ELF-1 (cell line): ENCODE results near the gene LYRM4.

Experiments used
- DNase-seq: peaks from one replicate; pipeline ENCODE4 v3.0.0-alpha.2; 2016; ENCODE audit warnings: low read depth, low spot score

LYRM4 gene

DNA sequence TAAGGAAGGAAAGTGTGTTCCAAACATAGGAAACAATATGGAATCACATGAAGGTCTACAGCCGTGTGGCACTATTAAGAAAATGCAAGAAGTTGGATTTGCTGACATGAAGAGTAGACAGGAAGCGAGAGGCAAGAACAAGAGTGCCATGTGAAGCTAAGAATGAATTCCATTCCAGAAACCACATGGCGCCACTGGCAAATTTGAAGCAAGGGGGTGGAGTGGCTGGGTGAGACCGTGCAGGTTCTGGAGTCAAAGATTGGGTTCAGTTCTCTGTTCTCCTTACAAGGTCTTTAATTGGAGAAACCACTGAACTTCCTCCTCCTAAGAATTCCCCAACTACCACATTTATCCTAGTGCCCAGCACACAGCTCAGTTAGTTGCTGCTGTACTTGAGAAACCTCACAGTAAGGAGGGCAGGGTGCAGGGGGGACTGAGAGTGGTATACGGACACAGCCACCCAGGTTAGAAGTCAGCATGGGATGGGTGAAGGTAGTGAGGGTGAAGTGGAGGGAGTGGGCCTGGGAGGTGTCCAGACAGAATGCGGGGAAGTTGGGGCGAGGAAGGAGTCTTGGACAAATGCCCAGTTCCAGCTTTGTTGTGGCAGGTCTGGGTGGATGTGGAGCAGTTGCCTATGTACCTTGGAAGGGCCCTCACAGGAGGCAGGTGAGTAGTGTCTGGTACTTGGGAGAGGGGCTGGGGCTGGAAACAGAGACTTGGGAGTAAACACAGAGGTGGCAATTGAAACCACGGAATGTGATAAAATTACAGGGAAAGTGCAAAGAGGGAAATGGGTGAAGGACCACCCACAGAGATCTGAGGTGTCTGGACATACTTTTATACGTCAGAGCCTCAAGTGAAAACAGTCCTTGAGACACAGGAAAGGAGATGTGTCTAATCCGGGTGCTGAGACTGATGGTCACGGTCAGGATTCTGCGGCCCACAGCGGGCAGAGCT lies 14.3 kb downstream of the LYRM4 start:
- peak; percentile 12 for DNase-seq

DNA sequence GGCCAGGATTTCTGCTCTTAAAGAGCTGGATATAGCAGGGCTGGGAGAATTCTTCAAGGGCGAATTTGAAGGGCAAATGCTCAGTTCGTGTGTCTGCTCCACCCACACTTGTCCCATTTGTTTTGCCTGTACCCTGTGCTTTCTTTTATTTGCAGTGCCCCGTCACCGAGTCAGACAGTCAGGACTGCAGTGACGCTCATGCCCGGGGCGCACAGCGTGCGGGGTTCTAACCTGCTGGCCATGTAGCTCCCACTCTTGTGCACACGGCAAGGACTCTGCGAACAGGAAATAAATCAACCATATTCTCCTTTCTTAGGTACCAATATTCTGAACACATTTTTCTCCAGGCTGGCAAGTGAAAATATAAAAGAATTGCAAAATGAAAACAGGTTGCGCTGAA lies 17.7 kb downstream of the LYRM4 start:
- DNase-seq, result no peak

DNA sequence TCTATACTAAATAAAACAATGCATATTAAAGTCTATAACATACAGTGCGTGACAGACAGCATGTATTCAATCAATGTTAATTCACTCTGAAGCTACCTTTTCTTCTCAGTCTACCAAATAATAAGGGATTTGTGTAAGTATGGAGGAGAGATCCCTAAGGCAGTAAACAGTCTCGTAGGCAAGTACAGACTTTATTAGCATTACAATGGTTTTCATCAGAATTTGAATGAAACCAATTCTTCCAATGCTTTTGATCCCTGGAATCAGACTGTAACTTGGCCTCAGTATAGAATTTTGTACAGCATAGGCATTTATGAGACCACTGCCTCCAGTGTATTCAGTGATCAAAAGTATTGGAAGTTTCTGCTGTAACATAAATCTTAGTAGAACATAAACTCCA lies 19.5 kb downstream of the LYRM4 start:
- no peak for DNase-seq

DNA sequence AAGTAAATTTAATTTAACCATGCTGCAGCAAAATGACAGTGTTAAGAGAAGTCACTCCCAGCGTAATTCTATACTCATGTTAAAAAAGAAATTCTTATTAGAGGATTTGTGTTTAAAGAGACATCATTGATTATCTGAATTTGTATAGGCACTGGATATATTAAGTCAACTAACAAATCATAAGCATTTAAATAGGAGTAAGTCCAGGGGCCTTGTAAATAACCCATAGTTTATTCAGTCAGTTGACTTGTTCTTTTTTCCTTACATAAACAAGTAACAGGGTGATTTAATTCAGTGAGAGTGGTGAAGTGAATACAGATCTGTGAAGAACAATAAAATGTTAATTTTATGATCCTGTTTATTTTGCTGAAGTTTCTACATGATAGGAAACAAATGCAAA lies 22.4 kb downstream of the LYRM4 start:
- no peak for DNase-seq

DNA sequence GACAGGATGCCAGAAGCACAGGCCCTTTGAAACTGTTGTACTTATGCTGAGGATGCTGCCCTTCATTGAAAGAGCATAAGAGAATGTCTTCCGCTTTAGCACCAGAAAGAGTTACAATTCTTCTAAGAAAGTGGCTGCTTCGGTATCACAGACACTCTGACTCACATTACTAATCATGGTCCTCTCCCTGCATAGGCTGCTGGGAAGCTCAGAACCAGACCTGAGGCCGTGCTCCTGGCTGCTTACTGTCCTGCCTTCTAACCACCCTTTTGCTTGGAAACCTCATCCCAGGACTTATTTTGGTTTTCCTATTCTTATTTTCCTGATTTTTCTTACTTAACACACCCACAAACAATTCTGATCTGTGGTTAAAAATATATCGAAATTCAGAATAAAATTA lies 22.9 kb downstream of the LYRM4 start:
- no peak for DNase-seq

DNA sequence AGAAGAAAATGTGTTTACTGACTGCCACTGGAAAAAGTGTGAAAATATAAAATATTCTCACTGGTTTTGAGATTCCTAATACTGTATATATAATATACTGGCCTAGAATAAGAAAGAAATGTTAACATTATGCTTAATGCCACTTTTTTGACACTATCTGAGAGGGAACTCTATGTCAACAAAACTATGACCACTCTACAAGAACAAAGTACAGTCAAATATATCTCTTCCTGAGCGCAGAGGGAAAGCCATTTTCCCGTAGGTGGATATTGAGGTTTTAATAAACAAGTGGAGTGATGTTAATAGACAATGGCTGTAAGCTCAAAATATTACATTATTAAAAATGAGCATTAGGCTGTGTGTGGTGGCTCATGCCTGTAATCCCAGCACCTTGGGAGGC lies 24.9 kb downstream of the LYRM4 start:
- no peak for DNase-seq

DNA sequence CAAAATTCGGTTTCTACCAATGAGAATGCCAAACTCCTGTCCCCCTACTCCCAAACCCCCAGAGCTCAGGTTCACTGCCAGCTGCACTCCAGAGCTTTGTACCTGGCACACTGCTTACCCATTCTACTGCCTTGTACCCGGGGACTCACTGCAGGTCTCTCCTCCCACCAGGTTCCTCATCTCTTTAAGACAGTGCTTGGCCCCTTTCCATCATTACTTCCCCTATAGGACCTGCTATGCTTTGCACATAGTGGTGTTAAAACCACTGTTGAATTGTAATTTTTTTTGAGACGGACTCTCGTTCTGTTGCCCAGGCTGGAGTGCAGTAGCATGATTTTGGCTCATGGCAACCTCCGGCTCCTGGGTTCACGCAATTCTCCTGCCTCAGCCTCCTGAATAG lies 25.9 kb downstream of the LYRM4 start:
- no peak for DNase-seq

DNA sequence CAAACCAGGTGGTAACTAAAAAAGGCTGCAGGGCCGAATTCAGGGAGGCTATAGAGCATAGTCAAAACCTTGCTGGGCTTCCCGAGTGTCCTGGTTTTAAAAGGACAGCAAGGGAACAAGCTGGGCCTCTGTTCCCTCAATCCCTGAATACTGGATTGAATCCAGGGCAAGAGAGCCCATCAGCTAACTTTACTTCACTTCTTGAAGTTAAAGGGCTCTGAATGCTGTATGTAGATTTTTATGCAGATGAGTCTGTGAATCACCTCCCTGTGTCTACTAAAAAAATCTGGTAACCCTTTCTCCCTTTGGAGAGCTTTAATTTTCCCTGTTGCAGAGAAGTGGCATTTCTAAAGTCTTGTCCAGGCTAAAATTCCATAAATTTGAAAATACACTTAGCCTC lies 29.5 kb downstream of the LYRM4 start:
- DNase-seq, result no peak

DNA sequence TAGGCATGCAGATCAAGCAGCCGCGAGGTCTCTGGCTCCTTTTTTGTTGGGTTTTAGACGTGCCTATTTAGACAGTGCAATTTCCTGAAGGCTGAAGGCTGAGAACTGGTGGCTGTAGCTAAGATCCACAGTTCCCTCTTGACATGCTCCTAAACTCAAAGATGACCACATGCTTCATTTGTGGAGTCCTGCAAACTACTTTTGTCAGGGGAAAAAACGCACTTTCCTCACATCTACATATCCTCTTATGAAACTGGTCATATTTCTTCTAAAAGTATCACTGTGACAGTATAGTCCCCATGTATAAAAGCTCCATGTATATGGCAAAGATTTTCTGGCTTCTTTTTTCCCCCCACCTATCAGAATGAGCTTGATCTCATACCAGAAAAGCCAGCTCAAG lies 30.7 kb downstream of the LYRM4 start:
- no peak for DNase-seq

DNA sequence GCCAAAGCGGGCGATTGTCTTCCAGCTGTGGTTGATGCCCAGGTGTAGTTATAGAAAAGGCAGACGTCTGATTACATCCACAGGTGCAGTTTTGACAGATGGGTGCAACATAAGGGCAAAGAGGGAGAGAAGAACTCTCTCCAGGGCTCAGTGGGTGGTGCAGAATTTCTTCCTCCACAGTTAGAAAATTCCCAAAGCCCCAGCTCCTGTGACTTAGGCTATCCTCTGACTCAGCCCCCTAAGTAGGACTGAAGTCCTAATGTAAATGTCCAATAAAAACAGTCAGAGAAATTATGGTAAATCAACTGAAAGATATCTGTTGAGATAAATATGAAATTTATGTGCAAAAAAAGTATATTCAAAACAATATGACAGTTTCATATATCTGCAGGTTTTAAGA lies 31.4 kb downstream of the LYRM4 start:
- no peak for DNase-seq

DNA sequence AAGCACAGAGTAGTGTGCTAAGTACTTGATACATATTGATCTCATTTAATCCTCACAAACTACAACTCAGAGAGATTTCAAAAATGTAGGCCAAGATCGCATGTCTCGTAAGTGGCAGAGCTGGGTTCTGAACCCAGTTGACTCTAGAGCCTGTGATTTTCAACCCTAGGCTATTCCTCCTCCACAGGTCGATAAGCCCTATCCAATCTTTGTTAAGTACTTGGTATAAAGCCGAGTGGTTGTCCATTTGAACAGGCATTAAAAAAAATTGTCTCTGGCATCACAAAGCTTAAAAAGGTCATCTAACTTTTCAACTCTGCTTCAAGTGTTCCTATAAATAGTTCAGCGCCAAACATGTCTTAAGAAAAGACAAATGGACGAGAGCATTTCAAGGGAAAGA lies 37.4 kb downstream of the LYRM4 start:
- no peak for DNase-seq

DNA sequence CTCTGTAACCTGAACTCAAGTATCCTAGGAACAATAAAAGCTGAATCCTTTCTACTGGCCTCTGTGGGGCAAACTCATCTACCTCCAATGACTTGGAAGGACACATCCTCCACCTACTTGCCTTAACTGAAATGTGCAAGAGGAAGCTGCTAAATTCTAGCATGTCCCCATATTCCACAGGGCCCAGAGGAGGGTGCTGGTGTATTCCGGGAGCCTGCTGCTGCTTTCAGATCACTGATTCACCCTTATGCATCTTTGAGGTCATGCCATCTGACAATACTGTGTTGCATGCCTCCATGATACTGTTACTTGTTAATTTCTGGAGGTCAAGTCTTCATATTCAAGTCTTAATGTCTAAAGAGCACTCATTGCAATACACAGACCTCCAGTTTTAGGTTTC lies 40.3 kb downstream of the LYRM4 start:
- DNase-seq, result no peak

DNA sequence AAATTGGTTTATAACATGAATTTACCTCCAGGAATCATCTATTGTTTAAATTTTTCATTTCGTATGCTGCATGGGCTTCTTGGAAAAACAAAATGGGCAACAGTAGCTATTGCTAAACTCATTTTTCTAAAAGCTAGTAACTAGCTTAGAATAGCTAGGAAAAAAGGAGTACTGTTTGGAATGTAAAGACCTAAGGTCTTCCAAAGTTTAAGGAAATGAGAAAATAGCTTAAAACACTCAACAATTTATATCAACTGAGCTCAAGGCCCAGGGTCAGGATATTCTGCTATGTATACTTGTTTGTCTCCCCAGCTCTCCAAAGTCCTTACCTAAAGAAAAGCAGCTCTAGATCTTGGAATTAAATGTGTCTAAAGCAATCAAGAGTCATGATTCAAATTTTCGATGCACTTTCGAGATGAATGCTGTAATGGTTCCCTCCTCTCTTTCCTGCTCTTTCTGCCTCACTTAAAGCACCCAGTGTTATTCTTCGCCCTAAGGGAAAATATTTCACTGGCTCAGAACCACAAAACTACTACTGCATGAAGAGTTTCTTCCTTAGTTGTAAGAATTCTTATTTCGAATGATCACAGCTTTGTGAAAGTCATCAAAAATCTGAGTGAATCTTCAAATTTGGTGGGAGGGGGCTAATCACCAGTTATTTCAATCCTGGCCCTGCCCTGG lies 41.6 kb downstream of the LYRM4 start:
- no peak for DNase-seq

DNA sequence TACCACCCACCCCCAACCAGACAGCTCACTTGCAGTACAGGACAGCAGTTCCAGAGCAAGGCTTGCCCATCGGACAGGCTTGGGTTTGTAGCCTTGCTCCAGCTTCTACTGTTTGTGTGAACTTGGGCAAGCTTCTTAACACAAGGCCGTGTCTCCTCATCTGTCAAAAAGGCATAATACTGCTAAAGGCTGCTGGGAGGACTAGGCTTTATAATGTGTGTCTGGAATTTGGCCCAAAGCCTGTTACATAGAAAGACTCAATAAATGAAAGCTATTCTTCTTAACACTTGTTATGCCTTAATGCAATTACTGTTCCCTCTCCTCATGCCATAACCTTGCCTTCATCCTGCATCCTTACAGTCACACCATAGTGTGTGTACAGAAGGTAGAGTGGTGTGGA lies 43.4 kb downstream of the LYRM4 start:
- no peak for DNase-seq

DNA sequence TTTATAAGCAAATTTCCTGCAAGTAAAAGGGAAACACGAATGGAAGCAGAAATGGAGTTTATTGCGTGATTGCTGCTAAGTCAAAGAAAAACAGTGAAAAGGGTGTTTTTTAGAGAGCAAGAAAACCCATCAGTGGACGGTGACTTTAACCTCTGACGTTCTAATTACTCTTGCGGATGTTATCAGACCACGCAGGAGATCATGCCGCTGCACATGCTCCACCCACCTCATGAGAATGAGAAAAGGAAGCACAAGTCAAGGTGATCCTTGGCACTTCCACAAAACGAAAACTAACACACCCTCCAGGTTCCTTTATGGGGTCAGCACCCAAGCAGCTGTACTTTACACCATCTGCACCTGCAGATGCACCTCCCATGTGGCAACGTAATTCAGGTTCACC lies 45.0 kb downstream of the LYRM4 start:
- DNase-seq, result no peak

DNA sequence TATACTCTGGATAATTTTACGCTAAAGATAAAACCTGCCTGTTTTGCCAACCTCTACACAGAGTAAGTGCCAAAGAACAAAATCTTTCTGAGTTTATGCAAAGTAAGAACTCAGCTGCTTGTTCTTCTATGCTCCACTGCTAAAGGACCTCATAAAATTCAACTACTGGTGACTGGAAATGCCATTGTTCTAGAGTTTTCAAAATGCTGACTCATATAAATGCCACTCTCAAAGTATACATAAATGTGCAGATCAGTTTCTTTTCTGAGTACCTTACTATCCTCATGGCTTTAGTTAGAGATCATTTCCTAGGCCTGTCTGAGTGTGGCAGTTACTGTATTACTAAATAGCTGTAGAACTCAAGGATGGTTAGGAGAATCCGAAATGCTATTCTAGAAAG lies 45.6 kb downstream of the LYRM4 start:
- DNase-seq, result no peak

DNA sequence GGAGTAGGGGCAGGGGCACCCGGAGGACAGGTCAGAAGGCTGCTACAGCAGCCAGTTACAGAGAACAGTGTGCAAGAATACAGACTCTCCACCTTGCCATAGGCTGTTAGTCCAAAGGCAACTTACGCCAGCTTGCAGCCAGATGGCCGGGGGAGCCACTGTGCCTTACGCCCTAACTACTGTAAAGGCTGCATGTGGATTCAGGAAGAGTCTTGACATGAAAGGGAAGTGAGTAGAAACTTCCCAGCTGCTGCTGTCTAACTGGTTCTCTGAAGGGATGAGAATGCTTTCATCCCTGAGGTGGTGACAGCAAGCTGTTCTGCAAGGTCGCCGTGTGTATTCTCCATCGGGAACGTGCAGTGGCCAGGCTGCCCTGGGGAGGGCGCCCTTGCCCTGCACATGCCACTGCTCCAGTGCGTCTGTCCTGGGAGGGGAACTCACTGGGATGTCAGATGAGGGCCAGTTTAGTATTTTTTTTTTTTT lies 46.1 kb downstream of the LYRM4 start:
- DNase-seq, result peak; percentile 92

DNA sequence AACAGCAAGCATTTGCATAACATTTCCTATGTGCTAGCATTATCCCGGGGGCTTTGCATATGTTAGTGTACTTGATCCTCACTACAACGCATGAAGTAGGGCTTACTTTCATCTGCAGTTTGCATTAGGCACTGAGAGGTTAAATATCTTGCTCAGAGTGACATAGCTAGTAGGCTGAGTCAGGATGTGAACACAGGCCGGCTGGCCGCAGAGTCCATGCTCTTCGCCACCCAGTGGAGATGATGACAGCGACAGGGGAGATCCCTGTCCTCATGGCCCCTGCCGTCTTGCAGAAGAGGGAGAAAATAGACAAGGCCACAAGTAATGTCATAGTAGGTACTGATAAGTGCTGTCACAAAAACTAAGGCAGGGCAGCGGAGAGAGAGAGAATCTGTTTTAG lies 46.9 kb downstream of the LYRM4 start:
- no peak for DNase-seq

DNA sequence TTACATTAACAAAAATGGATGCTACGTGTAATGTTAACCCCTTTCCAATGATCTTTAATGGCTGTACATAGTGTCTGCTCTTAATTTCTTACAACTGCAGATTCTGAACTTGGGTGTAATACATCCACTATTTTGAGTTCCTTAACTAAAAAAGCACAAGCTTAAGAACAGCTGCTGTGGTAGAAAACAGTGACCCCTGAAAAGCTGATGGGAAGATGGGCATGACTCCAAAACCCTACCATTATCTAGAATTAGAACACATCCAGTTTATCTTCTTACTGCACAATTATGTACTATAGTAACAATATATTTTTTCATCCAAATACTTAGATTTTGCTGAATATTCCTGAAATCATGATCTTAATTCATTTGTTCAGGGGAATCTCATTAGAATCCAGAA lies 49.3 kb downstream of the LYRM4 start:
- DNase-seq, result no peak

DNA sequence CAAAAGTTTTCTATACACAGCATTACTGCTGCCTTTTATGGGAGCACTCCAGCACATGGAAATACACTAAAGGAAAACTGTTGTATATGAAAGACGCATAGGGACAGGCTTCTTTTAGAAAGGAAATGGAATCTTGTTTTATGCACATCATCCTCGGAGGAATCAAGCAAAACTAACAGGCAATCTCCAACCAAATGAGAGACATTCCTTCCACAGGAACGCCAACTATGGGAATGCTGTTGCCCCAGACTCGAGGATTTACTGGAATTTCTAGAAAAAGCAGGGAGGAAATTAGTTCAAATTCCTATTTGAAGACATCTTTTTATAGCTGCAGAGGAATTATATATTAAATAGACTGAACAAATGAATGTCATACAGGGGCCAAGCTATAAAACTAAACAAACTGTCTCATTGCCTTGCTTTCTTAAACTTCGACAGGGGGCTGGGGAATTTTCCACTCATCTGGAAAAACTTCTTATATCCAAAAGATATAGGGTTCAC lies 52.2 kb downstream of the LYRM4 start:
- DNase-seq, result no peak

DNA sequence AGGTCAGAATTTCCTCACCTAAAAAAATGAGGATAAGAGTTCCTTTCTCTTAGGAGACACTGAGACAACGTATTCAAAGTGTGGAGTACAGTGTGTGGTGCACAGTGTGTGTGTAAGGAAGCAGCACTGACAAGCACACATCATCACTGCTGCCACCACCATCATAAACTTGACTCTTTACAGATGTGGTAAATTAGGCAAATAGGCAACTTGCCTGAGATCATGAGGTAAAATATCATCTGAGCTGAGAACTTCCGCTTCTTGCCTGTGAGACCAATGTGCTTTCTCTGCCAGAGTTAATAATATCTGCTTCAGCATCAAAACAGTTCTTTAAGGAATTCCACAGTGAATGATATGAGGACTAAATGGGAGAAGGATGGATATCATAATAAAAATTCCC lies 52.7 kb downstream of the LYRM4 start:
- DNase-seq, result no peak

DNA sequence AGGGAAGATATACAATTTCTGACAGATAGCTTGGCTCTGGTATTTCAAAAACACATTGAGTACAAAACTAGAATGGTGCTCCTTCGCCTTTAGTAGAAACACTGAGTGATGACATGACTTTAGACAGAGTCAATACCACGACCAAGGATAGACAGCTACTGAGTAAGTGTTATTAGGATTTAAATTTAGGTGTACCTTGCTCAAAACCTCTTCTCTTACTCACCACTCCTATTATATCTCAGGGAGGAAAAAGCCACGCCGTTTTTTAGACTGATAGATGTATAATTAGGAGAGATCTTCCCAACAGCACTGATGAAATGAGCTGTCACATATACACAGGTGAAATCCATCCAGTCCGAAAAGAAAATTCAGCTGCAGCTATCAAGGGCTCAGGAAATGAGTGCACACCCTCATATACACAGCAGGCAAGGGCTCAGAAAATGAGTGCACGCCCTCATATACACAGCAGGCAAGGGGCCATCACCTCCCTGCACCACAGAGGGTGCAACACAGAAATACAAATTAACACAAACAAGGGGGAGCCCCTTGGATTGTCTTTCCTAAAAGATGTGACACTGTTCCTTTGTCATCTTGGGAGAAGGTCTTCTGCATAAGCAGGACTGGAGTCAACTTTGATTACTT lies 53.7 kb downstream of the LYRM4 start:
- no peak for DNase-seq
